Suprapubic skin (tissue), 4 donors: ENCODE measurements around the gene RETREG1.

Experiments
- CTCF ChIP-seq, 2 donors: fragments of 200-600 bp in 1 of 2; fragments of 450-650 bp in 1 of 2; sonication (generic) in 1 of 2; IDR thresholded peaks; one replicate each; pipeline ENCODE4 v1.5.1; 2016 to 2019; ENCODE audit warnings: antibody characterized with exemption in 2 of 2, mild to moderate bottlenecking in 1 of 2, moderate library complexity in 1 of 2
- EP300 ChIP-seq: sonication (generic); formaldehyde crosslinking; IDR thresholded peaks from one replicate; pipeline ENCODE4 v1.6.1; 2017; ENCODE audit warnings: antibody characterized with exemption
- POLR2AphosphoS5 ChIP-seq, 3 donors: sonication (generic); formaldehyde crosslinking; IDR thresholded peaks; one replicate each; pipeline ENCODE4 v1.6.1; 2017; ENCODE audit warnings: antibody characterized with exemption in 3 of 3

GRCh38 chr5:16446993-16447392 is 169.8 kb downstream of the RETREG1 start:
- no peak for TF ChIP-seq CTCF (IDR thresholded peaks at IDR 0.05)
- no peak for TF ChIP-seq POLR2AphosphoS5 (IDR thresholded peaks at IDR 0.05)
- TF ChIP-seq EP300: no peak
